PC-9 (cell line): ENCODE results near the gene ABI2. TPM values are rescaled to one million over a fixed set of nuclear protein-coding genes. Genes with fewer than 3 reads are reported as not detected.
A peak's percentile ranks its signal among the peaks of the same experiment; 100 is the strongest.

Experiments
- BruUV-seq: library from RNA; stranded (reverse); fragments of 400-500 nt; replicated peaks from 2 replicates; lab custom pipeline; 2021; lab: Mats Ljungman, UMichigan
- CTCF ChIA-PET: fragments of 300-600 bp; sonication (Branson Sonifier 250); formaldehyde crosslinking; loops from one replicate; lab custom pipeline; 2022; ENCODE audit warnings: antibody characterized with exemption; lab: Charles Lee
- POLR2A ChIA-PET: fragments of 300-600 bp; sonication (Branson Sonifier 250); formaldehyde crosslinking; loops from one replicate; lab custom pipeline; 2022; ENCODE audit warnings: antibody characterized with exemption; ENCODE audit not compliant: unreplicated experiment; lab: Charles Lee
- DNase-seq, 2 experiments: peaks; one replicate each; pipeline versions ENCODE4 v3.0.0 to v3.0.0-alpha.2; 2015 to 2022; ENCODE audit warnings: mixed read lengths in 1 of 2
- H2AFZ ChIP-seq: fragments of 200-600 bp; sonication (generic); 2 replicates; pipeline ENCODE4 v1.8.1; 2017; ENCODE audit warnings: antibody characterized with exemption
- H3F3A ChIP-seq: fragments of 200-600 bp; sonication (generic); 2 replicates; pipeline ENCODE4 v1.8.1; 2017; ENCODE audit warnings: antibody characterized with exemption, mild to moderate bottlenecking, low read depth; ENCODE audit not compliant: insufficient read depth
- H3K27ac ChIP-seq: fragments of 200-600 bp; sonication (generic); 2 replicates; pipeline ENCODE4 v1.6.1; 2016; ENCODE audit warnings: mixed run types
- H3K27me3 ChIP-seq: fragments of 200-600 bp; sonication (generic); 2 replicates; pipeline ENCODE4 v1.6.1; 2016; ENCODE audit warnings: low read depth, mixed run types; ENCODE audit not compliant: insufficient read depth
- H3K36me3 ChIP-seq: fragments of 200-600 bp; sonication (generic); 2 replicates; pipeline ENCODE4 v1.6.1; 2016; ENCODE audit warnings: low read depth, mixed run types
- H3K4me1 ChIP-seq: fragments of 200-600 bp; sonication (generic); replicated peaks from 2 replicates; pipeline ENCODE4 v1.6.1; 2016; ENCODE audit warnings: mixed run types; ENCODE audit not compliant: insufficient read depth
- H3K4me2 ChIP-seq: fragments of 200-600 bp; sonication (generic); 2 replicates; pipeline ENCODE4 v1.6.1; 2017; ENCODE audit warnings: mixed run types
- H3K4me3 ChIP-seq: fragments of 200-600 bp; sonication (generic); 2 replicates; pipeline ENCODE4 v1.6.1; 2016; ENCODE audit warnings: mixed run types
- H3K79me2 ChIP-seq: fragments of 200-600 bp; sonication (generic); 2 replicates; pipeline ENCODE4 v1.6.1; 2017; ENCODE audit warnings: low read depth, mixed run types
- H3K9me2 ChIP-seq: fragments of 200-600 bp; sonication (generic); 2 replicates; pipeline ENCODE4 v1.8.1; 2017; ENCODE audit warnings: mild to moderate bottlenecking; ENCODE audit not compliant: insufficient read depth
- H3K9me3 ChIP-seq: fragments of 200-600 bp; sonication (generic); 2 replicates; pipeline ENCODE4 v1.8.1; 2016; ENCODE audit warnings: low read depth; ENCODE audit not compliant: insufficient read depth
- H4K20me1 ChIP-seq: fragments of 200-600 bp; sonication (generic); 2 replicates; pipeline ENCODE4 v1.8.1; 2017; ENCODE audit not compliant: insufficient read depth
- EZH2 ChIP-seq: fragments of 200-600 bp; sonication (generic); IDR thresholded peaks from 2 replicates; pipeline ENCODE4 v1.8.0; 2017; ENCODE audit warnings: antibody characterized with exemption, low read depth
- intact Hi-C: fragments of 100-400 bp; cut with micrococcal nuclease; formaldehyde crosslinking; loops from one replicate; pipeline ENCODE4 v1.10.0; 2022; ENCODE audit not compliant: unreplicated experiment
- total RNA-seq: library from RNA; stranded (reverse); gene quantifications from 2 replicates; pipeline ENCODE4 v1.2.3, GENCODE V29; 2021
- TF ChIP-seq, protein P1 (sequence below): fragments of 200-600 bp; sonication (generic); conservative IDR thresholded peaks from 2 replicates; pipeline ENCODE4 v1.6.1; 2017; ENCODE audit warnings: mixed run types, antibody characterized with exemption, mild to moderate bottlenecking, moderate library complexity

The ABI2 gene
- total RNA-seq, 1 experiment from 2014 or later: 54.3 TPM

DNA sequence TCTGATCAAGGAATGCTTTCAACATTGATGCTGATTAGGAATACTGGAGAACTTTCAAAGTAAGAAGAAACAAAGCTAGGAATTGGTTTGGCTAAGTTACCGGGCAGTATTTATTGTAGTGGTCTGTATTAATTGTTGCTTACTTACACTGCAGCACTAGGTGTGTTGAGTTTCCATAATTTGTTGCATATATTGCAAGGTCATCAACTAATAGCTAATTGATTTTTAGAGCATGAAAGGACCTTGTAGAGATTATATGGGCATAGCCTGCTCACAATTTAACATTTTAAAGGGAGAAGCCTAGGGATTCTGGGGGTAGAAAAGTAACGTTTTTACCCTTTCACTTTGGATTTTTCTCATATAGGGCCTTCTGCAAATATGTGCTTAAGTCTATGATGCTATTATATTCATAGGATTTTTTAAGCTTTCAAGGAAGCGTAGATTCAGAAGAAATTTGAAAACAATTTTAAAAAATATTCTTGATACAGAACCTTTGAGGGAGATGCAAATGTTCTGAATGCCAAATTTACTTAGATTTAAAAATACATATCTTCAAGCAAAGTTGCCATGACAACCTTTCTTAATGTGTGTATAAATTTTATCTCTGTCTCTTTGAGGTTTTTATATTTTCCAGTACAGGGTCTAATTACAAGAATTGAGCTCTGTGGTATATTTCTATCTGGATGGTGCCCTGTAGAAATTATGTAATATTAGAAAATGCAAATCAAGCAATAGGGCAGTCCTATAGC, 17.3 kb upstream of the ABI2 start:
- Histone ChIP-seq H4K20me1 (no peaks in the 10 kb centered on the region), H3K4me1 (no peaks in the 10 kb centered on the region), H3K4me3 (no peak overlapping the region), H3K79me2 (no peaks in the 10 kb centered on the region), H3K27ac (no peak overlapping the region), H2AFZ (no peak overlapping the region), H3K4me2 (no peak overlapping the region), H3F3A (no peaks in the 10 kb centered on the region), H3K36me3 (no peaks in the 10 kb centered on the region), H3K9me2 (no peaks in the 10 kb centered on the region), H3K27me3 (no peaks in the 10 kb centered on the region), H3K9me3 (no peaks in the 10 kb centered on the region)
- no TSS peak for BruUV-seq
- ChIA-PET CTCF (no interaction called here), POLR2A (no interaction called here)
- no peak for DNase-seq
- intact Hi-C loops: no loop called here
- TF ChIP-seq EZH2: no peak
- TF ChIP-seq, protein P1, sequence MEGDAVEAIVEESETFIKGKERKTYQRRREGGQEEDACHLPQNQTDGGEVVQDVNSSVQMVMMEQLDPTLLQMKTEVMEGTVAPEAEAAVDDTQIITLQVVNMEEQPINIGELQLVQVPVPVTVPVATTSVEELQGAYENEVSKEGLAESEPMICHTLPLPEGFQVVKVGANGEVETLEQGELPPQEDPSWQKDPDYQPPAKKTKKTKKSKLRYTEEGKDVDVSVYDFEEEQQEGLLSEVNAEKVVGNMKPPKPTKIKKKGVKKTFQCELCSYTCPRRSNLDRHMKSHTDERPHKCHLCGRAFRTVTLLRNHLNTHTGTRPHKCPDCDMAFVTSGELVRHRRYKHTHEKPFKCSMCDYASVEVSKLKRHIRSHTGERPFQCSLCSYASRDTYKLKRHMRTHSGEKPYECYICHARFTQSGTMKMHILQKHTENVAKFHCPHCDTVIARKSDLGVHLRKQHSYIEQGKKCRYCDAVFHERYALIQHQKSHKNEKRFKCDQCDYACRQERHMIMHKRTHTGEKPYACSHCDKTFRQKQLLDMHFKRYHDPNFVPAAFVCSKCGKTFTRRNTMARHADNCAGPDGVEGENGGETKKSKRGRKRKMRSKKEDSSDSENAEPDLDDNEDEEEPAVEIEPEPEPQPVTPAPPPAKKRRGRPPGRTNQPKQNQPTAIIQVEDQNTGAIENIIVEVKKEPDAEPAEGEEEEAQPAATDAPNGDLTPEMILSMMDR: no peak

DNA sequence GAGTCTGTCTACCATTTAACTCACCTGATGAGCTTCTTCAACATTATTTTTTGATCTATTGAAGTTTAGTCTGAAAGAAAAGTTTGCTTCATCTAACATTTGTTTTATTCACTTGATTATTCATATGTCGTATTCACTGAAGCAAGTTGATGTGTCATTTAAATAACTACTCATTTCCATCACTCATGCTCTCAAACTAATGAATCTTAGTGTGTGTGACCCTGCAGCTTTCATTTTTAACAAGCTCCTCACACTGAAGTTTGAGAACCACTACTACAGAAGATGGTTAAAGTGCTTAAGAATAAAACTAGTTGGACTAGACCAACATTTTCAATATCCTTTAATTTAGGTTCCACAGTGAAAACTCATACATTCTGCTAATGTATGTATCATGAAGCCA, 1.8 kb upstream of the ABI2 start:
- H3K27ac ChIP-seq: no peak overlapping the region
- no peak overlapping the region for H3K4me3 ChIP-seq
- no peaks in the 10 kb centered on the region for H3K9me2 ChIP-seq
- no peak overlapping the region for H3K4me2 ChIP-seq
- CTCF ChIA-PET: no interaction called here
- POLR2A ChIA-PET: no interaction called here
- no peaks in the 10 kb centered on the region for H4K20me1 ChIP-seq
- peaks cover 31% of the 10 kb centered on the region for H3K79me2 ChIP-seq
- no peaks in the 10 kb centered on the region for H3K9me3 ChIP-seq
- intact Hi-C loops: no loop called here
- H3F3A ChIP-seq: 0 out of 2 replicates have a peak, but pooled peaks cover 7% of the 10 kb centered on the region
- BruUV-seq: no TSS peak
- TF ChIP-seq, protein P1: no peak
- no peak for TF ChIP-seq EZH2
- no peak overlapping the region for H2AFZ ChIP-seq
- no peaks in the 10 kb centered on the region for H3K27me3 ChIP-seq
- no peaks in the 10 kb centered on the region for H3K36me3 ChIP-seq
- peaks cover 17% of the 10 kb centered on the region for H3K4me1 ChIP-seq
- DNase-seq: no peak

DNA sequence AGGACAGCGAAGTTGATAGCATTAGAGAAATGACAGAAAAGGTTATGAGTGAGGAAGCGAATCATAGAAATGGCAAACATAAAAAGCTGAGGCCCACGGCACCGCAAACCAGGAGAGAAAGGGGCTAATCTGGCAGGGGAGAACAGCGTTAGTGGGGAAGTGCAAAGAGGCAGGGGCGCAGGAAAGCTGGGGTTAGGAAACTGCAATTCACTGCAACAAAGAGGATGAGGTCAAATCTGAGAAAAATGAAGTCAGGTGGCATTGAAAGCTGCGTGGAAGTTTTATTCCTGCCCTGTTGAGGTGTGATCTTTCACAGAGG, 653 bp upstream of the ABI2 start:
- ChIA-PET POLR2A (no interaction called here), CTCF (no interaction called here)
- intact Hi-C loops: no loop called here
- H3K27me3 ChIP-seq: no peaks in the 10 kb centered on the region
- no peaks in the 10 kb centered on the region for H3K36me3 ChIP-seq
- peaks cover 17% of the 10 kb centered on the region for H3K4me1 ChIP-seq
- H2AFZ ChIP-seq: peak overlapping the region; percentile 94
- H3K9me3 ChIP-seq: no peaks in the 10 kb centered on the region
- TF ChIP-seq, protein P1: no peak
- no peak for TF ChIP-seq EZH2
- H4K20me1 ChIP-seq: no peaks in the 10 kb centered on the region
- DNase-seq: no peak
- H3K4me2 ChIP-seq: peak overlapping the region; percentile 75
- no peaks in the 10 kb centered on the region for H3K9me2 ChIP-seq
- no peak overlapping the region for H3K27ac ChIP-seq
- 0 out of 2 replicates have a peak, but pooled peaks cover 7% of the 10 kb centered on the region for H3F3A ChIP-seq
- H3K4me3 ChIP-seq: peak overlapping the region; percentile 78
- BruUV-seq: no TSS peak
- H3K79me2 ChIP-seq: peaks cover 43% of the 10 kb centered on the region
